ENCODE data around the gene MXD3.

MXD3 gene

DNA sequence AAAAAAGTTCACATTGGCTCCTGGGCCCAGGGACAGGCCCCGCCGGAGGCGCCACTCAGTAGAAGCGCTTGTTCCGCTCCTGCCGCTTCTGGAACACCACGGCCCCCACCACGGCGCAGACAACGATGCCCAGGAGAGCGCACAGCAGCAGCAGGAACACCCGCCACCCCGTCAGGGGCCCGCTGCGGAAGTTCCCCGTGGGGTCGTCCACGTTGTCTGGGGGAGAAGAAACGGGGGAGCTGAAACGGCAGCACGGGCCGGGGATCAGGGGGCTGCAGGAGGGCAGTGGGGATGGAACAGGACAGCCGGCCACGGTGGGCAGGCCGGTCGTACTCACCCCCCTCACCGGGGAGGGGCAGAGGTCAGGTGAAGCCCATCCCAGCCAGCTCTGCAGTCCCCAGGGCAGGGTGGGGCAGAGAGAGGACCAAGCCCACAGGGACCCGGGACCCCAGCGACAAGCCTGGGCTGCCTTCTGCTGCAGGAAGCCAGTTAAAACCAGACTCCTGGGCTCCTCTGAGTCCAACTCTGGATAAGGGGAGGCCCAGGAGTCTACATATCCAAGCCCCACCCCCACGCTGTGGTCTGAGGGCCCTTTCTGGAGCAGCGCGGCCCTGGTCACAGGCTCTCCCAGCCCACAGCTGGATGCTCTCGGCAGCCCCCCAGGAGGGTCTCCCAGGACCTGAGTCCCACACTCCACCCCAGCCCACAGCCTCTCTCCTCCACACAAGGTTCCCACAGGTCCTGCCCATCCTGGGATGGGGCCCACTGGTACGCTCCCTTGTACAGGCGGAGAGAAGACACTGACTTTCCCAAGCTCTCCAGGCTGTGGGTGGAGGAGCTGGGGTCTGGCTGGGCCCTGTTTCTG is 20.6 kb upstream of the MXD3 start:
- no peak for ATAC-seq

GRCh38 chr5:177330991-177331842 is 19.5 kb upstream of the MXD3 start:
- no peak for TF ChIP-seq ZC3H10 (CRISPR knock-in tag; IDR thresholded peaks at IDR 0.05)
- TF ChIP-seq SNAI2 (CRISPR knock-in tag; IDR thresholded peaks at IDR 0.05): no peak
- no peak for TF ChIP-seq GLIS3 (CRISPR knock-in tag; IDR thresholded peaks at IDR 0.05)
- TF ChIP-seq ZNF70 (CRISPR knock-in tag; IDR thresholded peaks at IDR 0.05): no peak
- no peak for TF ChIP-seq ISL1 (CRISPR knock-in tag; IDR thresholded peaks at IDR 0.05)
- TF ChIP-seq TOX (CRISPR knock-in tag; IDR thresholded peaks at IDR 0.05; ENCODE audit: borderline replicate concordance): no peak
- no peak for ATAC-seq

More for the DNA sequence above, 20.6 kb upstream of the MXD3 start:
- no peak for TF ChIP-seq ZNF565 (CRISPR knock-in tag; conservative IDR thresholded peaks at IDR 0.05; ENCODE audit: low read depth)
- TF ChIP-seq ARNTL (CRISPR knock-in tag; IDR thresholded peaks at IDR 0.05; ENCODE audit: borderline replicate concordance, low read depth): no peak
- no peak for TF ChIP-seq OSR1 (CRISPR knock-in tag; IDR thresholded peaks at IDR 0.05)

GRCh38 chr5:177329883-177330282 is 18.2 kb upstream of the MXD3 start:
- ATAC-seq: no peak
- TF ChIP-seq OSR1 (CRISPR knock-in tag; IDR thresholded peaks at IDR 0.05) (no peak), SNAI2 (CRISPR knock-in tag; IDR thresholded peaks at IDR 0.05) (no peak), ESRRG (CRISPR knock-in tag; IDR thresholded peaks at IDR 0.05) (no peak)

- TF ChIP-seq PPARA (CRISPR knock-in tag; IDR thresholded peaks at IDR 0.05; ENCODE audit: borderline replicate concordance) (no peak), POU6F1 (CRISPR knock-in tag; IDR thresholded peaks at IDR 0.05; ENCODE audit: borderline replicate concordance, low read depth) (no peak), OSR1 (CRISPR knock-in tag; IDR thresholded peaks at IDR 0.05) (no peak), ISL1 (CRISPR knock-in tag; IDR thresholded peaks at IDR 0.05) (no peak), TCF4 (CRISPR knock-in tag; IDR thresholded peaks at IDR 0.05; ENCODE audit: borderline replicate concordance) (no peak), PATZ1 (CRISPR knock-in tag; IDR thresholded peaks at IDR 0.05; ENCODE audit: borderline replicate concordance) (no peak), GLIS3 (CRISPR knock-in tag; IDR thresholded peaks at IDR 0.05) (no peak), ARNTL (CRISPR knock-in tag; IDR thresholded peaks at IDR 0.05; ENCODE audit: borderline replicate concordance, low read depth) (no peak), ZNF565 (CRISPR knock-in tag; conservative IDR thresholded peaks at IDR 0.05; ENCODE audit: low read depth) (no peak)
- no peak for ATAC-seq
Observed at GRCh38 chr5:177328545-177329231, 17.0 kb upstream of the MXD3 start.

- no peak for ATAC-seq
- TF ChIP-seq TCF4 (CRISPR knock-in tag; IDR thresholded peaks at IDR 0.05; ENCODE audit: borderline replicate concordance) (no peak), RARB (CRISPR knock-in tag; IDR thresholded peaks at IDR 0.05) (no peak), POU6F1 (CRISPR knock-in tag; IDR thresholded peaks at IDR 0.05; ENCODE audit: borderline replicate concordance, low read depth) (no peak), SNAI2 (CRISPR knock-in tag; IDR thresholded peaks at IDR 0.05) (no peak), CSDC2 (CRISPR knock-in tag; IDR thresholded peaks at IDR 0.05) (no peak)
- TF ChIP-seq, protein P1, sequence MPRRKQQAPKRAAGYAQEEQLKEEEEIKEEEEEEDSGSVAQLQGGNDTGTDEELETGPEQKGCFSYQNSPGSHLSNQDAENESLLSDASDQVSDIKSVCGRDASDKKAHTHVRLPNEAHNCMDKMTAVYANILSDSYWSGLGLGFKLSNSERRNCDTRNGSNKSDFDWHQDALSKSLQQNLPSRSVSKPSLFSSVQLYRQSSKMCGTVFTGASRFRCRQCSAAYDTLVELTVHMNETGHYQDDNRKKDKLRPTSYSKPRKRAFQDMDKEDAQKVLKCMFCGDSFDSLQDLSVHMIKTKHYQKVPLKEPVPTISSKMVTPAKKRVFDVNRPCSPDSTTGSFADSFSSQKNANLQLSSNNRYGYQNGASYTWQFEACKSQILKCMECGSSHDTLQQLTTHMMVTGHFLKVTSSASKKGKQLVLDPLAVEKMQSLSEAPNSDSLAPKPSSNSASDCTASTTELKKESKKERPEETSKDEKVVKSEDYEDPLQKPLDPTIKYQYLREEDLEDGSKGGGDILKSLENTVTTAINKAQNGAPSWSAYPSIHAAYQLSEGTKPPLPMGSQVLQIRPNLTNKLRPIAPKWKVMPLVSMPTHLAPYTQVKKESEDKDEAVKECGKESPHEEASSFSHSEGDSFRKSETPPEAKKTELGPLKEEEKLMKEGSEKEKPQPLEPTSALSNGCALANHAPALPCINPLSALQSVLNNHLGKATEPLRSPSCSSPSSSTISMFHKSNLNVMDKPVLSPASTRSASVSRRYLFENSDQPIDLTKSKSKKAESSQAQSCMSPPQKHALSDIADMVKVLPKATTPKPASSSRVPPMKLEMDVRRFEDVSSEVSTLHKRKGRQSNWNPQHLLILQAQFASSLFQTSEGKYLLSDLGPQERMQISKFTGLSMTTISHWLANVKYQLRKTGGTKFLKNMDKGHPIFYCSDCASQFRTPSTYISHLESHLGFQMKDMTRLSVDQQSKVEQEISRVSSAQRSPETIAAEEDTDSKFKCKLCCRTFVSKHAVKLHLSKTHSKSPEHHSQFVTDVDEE (CRISPR knock-in tag; IDR thresholded peaks at IDR 0.05): no peak
Observed at GRCh38 chr5:177327539-177328522, 16.1 kb upstream of the MXD3 start.
